NCI-H526 (cell line): Measurements from ENCODE around the gene ZC3H7A.

ENCODE experiments used
- DNase-seq, 2 experiments: peaks; one replicate each; lab custom pipeline; 2025; lab: John Stamatoyannopoulos, UW

ZC3H7A gene

GRCh38 chr16:11768849-11769248, 28.2 kb downstream of the ZC3H7A start:
- DNase-seq, result no peak

GRCh38 chr16:11762431-11762830, 34.6 kb downstream of the ZC3H7A start:
- no peak for DNase-seq

GRCh38 chr16:11759997-11760396, 37.1 kb downstream of the ZC3H7A start:
- no peak for DNase-seq

GRCh38 chr16:11759163-11759834, 37.8 kb downstream of the ZC3H7A start:
- no peak for DNase-seq

- DNase-seq, result no peak
Measured at GRCh38 chr16:11757671-11758545, 39.1 kb downstream of the ZC3H7A start.

GRCh38 chr16:11756248-11756647, 40.8 kb downstream of the ZC3H7A start:
- DNase-seq, result no peak

GRCh38 chr16:11755022-11755760, 41.9 kb downstream of the ZC3H7A start:
- no peak for DNase-seq

- no peak for DNase-seq
Measured at GRCh38 chr16:11752856-11753255, 44.2 kb downstream of the ZC3H7A start.

GRCh38 chr16:11750056-11750455, 47.0 kb downstream of the ZC3H7A start:
- no peak for DNase-seq

- no peak for DNase-seq
Measured at GRCh38 chr16:11748404-11749254, 48.4 kb downstream of the ZC3H7A start.

- no peak for DNase-seq
Measured at GRCh38 chr16:11747949-11748403, 49.1 kb downstream of the ZC3H7A start.

GRCh38 chr16:11744075-11744470, 53.0 kb downstream of the ZC3H7A start:
- DNase-seq, result no peak

- no peak for DNase-seq
Measured at GRCh38 chr16:11743308-11744074, 53.6 kb downstream of the ZC3H7A start.

GRCh38 chr16:11742536-11743307, 54.3 kb downstream of the ZC3H7A start, which contains the start of gene TXNDC11:
TXNDC11 (minus strand) TSS chr16:11742857; CDS start chr16:11742730, 127 bp downstream.
- peak; percentile 93 to 99 for DNase-seq

GRCh38 chr16:11742093-11742535, 54.9 kb downstream of the ZC3H7A start:
- DNase-seq, result no peak

- no peak for DNase-seq
Measured at GRCh38 chr16:11740567-11740966, 56.5 kb downstream of the ZC3H7A start.

- DNase-seq, result no peak
Measured at GRCh38 chr16:11738742-11739544, 58.1 kb downstream of the ZC3H7A start.

- DNase-seq, result no peak
Measured at GRCh38 chr16:11737713-11738112, 59.3 kb downstream of the ZC3H7A start.

GRCh38 chr16:11736903-11737302, 60.2 kb downstream of the ZC3H7A start:
- no peak for DNase-seq
